Epithelial cell of alveolus of lung (primary cell): ENCODE measurements around the gene PCSK9. TPM values are rescaled to one million over a fixed set of nuclear protein-coding genes. Genes with fewer than 3 reads are reported as not detected.

Source experiments
- total RNA-seq: library from RNA; depleted of rRNA; stranded (reverse); fragments of >200 nt; gene quantifications from 2 replicates; pipeline ENCODE4 v1.2.1, GENCODE V29; 2015

PCSK9 gene
- 1.8 and 40.5 TPM in 2 replicates for total RNA-seq

DNA sequence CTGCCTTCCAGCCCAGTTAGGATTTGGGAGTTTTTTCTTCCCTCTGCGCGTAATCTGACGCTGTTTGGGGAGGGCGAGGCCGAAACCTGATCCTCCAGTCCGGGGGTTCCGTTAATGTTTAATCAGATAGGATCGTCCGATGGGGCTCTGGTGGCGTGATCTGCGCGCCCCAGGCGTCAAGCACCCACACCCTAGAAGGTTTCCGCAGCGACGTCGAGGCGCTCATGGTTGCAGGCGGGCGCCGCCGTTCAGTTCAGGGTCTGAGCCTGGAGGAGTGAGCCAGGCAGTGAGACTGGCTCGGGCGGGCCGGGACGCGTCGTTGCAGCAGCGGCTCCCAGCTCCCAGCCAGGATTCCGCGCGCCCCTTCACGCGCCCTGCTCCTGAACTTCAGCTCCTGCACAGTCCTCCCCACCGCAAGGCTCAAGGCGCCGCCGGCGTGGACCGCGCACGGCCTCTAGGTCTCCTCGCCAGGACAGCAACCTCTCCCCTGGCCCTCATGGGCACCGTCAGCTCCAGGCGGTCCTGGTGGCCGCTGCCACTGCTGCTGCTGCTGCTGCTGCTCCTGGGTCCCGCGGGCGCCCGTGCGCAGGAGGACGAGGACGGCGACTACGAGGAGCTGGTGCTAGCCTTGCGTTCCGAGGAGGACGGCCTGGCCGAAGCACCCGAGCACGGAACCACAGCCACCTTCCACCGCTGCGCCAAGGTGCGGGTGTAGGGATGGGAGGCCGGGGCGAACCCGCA, at the start of gene PCSK9:
Gene PCSK9 (plus strand): TSS at position 207 of the 741 bp plus-strand sequence. CDS start 290 bp downstream, at position 497.

DNA sequence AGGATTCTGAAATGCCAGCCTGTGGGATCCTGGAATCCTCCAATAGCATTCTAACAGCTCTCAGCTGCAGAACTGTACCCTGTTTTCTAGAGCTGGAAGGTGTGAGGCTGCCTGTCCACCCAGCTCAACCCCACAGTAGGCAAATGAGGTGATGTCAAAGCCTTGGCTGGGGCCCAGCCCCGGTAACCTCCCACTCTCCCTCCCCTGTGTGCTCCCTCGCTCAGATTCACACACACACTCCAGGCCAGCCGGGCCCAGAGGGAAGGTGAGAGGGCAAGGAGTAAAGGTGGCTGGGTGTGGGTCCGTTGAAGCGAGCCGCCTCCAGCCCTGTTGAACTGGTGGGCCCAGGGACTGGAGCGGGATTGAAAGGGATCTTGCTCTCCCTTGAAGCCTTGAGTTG, 40.7 kb upstream of the PCSK9 start, which contains the start of gene BSND:
Gene BSND (plus strand): TSS at position 257 of the 400 bp plus-strand sequence. CDS start 254 bp downstream, outside the sequence.

Other genes with a start within 250 kb of the PCSK9 start
- 0.26 TPM in 1 of 2 replicates, not detected in the other for gene TTC22, start 238.2 kb upstream of the PCSK9 start, total RNA-seq
- 18.6 and 228 TPM in 2 replicates for gene DHCR24, start 152.4 kb upstream of the PCSK9 start, total RNA-seq
- gene TMEM61, start 58.9 kb upstream of the PCSK9 start, total RNA-seq: 0.26 TPM in 1 of 2 replicates, not detected in the other
- not detected in 2 replicates for gene BSND, start 40.6 kb upstream of the PCSK9 start, total RNA-seq
- 19.7 and 30.2 TPM in 2 replicates for gene USP24, start 175.8 kb downstream of the PCSK9 start, total RNA-seq